AG10803 (cell line): ENCODE results near the gene DNAJB13.

Experiments
- DNase-seq: peaks from one replicate; pipeline ENCODE4 v3.0.0; 2010; ENCODE audit warnings: low read depth
- H3K4me3 ChIP-seq: 2 replicates; pipeline ENCODE4 v1.5.1; 2011; ENCODE audit warnings: mild to moderate bottlenecking, low read length, control low read depth
- TF ChIP-seq, protein P1 (sequence below): conservative IDR thresholded peaks from 2 replicates; pipeline ENCODE4 v1.5.1; 2011; ENCODE audit warnings: mild to moderate bottlenecking, low read length, control low read depth, inconsistent platforms

Gene DNAJB13

DNA sequence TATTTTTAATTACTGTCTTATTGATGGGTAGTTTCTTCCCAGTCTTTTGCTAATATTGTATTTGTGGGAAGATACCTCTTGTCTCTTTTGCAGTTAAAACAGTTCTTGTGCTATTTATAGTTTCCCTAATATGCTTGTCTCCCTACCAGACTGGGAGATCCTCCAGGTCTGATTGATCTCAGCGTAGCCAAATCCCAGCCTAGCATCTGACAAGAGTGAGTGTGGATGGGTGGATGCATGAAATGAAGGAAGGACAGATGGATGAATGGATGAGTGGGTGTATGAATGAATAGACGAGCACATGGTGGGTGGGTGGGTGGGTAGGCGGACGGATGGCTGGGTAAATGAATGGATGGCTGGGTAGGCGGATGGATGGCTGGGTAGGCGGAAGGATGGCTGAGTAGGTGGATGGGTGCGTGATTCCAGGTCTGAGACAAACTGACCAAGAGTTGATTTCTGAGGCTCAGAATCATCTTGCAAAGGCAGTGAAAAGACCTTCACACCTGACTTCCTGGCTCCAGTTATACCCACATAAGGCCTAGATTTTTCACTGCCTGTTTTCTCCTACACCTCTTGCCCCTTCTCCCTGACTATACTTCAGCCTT, 11.4 kb downstream of the DNAJB13 start:
- DNase-seq: no peak
- TF ChIP-seq, protein P1, sequence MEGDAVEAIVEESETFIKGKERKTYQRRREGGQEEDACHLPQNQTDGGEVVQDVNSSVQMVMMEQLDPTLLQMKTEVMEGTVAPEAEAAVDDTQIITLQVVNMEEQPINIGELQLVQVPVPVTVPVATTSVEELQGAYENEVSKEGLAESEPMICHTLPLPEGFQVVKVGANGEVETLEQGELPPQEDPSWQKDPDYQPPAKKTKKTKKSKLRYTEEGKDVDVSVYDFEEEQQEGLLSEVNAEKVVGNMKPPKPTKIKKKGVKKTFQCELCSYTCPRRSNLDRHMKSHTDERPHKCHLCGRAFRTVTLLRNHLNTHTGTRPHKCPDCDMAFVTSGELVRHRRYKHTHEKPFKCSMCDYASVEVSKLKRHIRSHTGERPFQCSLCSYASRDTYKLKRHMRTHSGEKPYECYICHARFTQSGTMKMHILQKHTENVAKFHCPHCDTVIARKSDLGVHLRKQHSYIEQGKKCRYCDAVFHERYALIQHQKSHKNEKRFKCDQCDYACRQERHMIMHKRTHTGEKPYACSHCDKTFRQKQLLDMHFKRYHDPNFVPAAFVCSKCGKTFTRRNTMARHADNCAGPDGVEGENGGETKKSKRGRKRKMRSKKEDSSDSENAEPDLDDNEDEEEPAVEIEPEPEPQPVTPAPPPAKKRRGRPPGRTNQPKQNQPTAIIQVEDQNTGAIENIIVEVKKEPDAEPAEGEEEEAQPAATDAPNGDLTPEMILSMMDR: no peak

DNA sequence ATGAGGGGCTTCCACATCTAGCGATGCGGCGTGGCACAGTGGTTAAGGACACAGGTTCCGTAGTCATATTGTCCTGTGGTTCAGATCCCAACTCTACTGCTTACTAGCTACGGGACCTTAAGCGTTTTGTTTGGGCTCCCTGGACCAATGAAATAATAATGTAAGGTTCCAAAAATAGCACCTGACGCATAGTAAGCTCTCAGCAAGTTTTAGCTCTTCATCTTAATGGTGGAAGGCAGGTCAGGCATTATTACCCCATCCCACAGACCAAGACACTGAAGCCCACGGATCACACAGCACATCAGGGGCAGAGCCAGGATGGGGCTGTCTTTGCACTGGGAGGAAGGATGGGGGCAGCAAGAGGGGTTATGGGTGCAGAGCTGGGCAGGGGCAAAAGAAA, 13.0 kb downstream of the DNAJB13 start:
- H3K4me3 ChIP-seq: no peak overlapping the region
- no peak for DNase-seq
- TF ChIP-seq, protein P1: no peak

More for the DNA sequence above, 11.4 kb downstream of the DNAJB13 start:
- no peak overlapping the region for H3K4me3 ChIP-seq

- TF ChIP-seq, protein P1: 0 out of 2 replicates have a peak, but pooled peaks have one; percentile 7
- 0 out of 2 replicates have a peak overlapping the region, but pooled peaks have one; percentile 0 for H3K4me3 ChIP-seq
- peak; percentile 50 for DNase-seq
Measured at GRCh38 chr11:73965076-73965763, 14.4 kb downstream of the DNAJB13 start.

- TF ChIP-seq, protein P1: no peak
- H3K4me3 ChIP-seq: no peak overlapping the region
- no peak for DNase-seq
Measured at GRCh38 chr11:73965764-73966121, 14.9 kb downstream of the DNAJB13 start.

DNA sequence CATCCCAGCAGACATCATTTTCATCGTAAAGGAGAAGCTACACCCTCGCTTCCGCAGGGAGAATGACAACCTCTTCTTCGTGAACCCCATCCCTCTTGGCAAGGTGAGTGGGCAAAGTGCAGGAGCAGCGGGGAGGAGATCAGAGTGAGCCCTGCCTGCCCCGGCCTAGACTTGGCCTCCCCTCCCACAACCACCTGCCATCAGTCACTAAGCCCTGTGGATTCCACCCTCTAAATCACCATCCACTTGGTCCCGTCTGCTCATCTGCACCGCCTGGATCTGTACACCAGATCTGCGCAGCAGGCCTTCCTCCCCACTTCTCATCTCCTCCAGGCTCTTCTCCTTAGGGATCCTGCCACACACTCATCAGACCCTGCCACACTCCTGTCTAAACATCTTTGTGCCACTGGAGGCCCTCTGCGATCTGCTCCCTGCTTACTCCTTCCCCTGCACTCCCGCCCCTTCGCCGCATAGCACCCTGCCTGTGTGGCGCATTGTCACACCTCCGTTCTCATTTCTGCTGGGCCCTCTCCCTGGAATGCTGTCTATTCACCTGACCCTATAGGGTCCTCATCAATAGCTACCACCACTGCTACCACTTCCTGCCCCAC, 17.6 kb downstream of the DNAJB13 start:
- no peak overlapping the region for H3K4me3 ChIP-seq
- DNase-seq: no peak
- TF ChIP-seq, protein P1: no peak

- H3K4me3 ChIP-seq: no peak overlapping the region
Measured at GRCh38 chr11:73969091-73969490, 18.3 kb downstream of the DNAJB13 start.

More at GRCh38 chr11:73969091-73969490, 18.3 kb downstream of the DNAJB13 start:
- TF ChIP-seq, protein P1: no peak
- no peak for DNase-seq
